HG02973 (cell line): ENCODE measurements around the gene KHNYN.

Source experiments
- ATAC-seq: cut with Tn5 transposase; IDR thresholded peaks from one replicate; pipeline ENCODE4 v1.9.1; 2021; ENCODE audit warnings: moderate library complexity; ENCODE audit not compliant: unreplicated experiment

KHNYN gene

DNA sequence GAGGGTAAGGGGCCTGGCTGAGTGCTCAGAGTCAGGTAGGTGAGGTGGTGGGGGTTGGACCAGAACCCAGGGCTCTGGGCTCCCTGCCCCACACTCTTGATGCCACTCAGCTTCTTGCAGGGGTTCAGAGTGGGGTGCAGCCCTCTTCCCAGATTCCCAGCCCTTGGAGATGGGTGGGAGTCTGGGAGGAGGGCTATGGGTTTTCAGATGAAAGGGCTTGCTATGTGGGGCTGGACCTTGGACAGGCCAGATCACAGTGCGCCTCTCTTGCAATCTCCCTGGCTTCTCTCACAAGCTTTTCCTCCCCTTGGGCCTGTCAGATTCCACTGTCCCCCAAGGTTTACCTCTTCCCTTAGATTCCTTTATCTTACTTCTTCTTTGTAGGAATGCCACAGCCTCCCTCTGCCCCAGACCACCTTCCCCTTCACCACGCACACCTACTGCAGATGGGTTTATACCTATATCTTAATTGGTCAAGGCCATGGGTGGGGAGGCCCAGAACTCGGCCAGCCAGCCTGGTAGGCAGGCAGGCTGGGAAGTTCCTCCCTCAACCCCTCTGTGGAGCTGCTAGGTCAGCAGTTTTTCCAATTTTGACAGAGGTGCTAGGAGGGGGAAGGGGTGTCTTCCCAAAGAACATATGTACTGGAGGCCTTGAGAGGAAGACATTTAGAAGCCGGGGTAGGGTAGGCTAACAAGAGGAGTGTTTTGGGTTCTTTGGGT is 29.6 kb upstream of the KHNYN start:
- ATAC-seq: no peak

DNA sequence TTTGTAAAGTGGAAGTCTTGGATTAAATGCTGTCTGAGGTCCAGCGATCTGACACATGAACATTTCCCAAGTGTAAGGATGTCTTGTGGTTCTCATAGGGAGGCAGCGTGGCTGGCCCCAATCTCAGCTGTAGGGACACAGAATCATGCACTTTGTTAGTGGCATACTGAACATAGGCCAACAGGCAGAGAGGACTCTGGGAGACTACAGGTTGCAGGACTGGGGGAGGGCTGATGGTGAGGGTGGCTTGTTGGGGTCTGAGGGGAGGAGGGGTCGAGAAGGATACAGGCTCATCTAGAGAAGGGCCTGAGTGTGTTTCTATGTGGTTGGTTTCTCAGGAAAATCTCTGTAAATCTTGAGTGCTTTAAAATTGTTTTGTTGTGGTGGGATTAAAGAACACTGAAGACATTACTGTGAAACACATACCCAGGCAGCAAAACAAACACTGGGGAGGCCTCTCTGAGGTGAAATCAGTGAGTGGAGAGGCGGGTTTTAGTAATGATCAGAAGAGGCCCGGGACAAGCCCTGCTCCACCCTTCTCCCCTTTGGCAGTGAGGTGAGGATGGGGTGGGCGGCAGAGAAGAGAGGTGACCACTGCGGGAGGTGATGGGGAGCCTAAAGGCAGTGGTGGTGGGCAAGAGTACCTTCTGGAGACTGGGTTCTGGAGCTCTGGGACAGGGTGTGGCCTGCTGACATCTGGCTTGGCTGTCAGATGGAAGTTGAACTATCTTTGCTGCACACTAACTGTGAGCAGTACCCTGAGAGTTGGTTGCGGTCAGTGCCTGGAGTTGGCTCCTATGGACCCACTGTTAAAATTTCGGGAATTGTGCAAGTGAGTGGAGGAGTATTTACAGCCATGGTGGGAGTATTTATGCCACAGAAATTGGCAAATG is 27.7 kb upstream of the KHNYN start:
- no peak for ATAC-seq

DNA sequence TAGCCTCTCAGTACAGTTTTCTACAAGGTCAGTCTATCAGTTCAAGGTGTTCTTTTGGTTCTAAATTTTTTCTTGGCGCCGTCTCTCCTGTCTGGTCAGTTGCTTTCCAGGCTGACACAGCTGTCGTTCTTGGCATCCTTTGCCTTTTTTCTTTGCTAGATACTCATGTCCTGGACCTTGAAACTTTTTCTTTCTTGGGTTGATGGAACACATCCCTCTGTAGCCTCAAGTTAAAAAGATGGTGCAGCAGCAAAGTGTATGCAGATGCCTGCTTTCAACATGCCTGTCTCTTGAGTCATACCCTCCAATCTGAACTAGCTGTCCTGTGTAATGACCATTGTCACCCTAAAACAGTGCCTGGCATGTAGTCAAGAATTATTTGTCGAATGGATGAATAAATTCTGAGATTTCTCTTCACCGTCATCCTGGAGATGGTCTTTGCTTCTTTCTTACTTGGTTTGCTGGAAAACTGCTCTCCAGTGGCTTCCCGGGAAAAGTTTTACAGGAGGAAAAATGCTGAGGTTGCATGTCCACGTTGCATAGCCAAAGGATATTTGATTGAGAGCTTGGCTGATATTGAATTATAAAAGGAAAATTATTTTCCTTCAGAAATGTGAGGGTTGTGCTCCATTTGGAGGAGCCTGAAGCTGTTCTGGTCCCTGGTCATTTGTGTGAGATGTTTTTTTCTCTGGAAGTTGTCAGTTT is 26.3 kb upstream of the KHNYN start:
- no peak for ATAC-seq

DNA sequence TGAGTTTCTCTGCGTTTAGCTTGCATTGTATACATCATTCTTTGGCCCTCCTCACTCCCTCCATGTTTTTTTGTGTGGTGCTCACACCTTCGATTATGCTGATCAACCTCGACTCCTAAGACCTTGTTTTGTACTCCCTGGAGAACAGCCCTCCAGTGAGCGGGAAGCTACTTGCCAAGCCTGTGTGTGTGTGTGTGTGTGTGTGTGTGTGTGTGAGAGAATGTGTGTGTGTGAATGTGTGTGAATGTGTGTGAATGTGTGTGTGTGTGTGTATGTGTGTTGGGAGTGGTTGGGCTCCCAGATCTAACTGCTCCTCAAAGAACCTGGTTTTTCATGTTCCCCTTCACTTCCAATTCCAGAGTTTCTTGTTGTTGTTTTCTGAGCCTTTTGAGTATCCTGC is 24.9 kb upstream of the KHNYN start:
- no peak for ATAC-seq

DNA sequence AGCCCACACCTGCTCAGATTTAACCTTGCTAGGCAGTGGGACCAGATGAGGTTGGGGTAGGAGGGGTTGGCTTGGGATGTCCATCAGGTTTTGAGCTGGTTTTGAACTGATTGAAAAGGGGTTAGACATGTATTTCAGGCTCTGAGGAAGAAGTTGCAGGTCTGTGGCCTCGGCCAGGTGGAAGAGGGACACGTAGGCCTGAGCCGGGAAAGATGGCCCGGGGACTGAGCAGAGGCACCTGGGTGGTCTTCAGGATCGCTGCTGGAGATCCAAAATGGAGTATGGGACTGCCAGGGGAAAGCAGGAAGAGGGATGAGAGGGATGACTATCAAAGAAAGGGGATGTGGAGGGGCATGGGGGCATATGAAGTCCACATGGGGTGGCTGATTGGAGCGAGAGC is 23.3 kb upstream of the KHNYN start:
- ATAC-seq: no peak

DNA sequence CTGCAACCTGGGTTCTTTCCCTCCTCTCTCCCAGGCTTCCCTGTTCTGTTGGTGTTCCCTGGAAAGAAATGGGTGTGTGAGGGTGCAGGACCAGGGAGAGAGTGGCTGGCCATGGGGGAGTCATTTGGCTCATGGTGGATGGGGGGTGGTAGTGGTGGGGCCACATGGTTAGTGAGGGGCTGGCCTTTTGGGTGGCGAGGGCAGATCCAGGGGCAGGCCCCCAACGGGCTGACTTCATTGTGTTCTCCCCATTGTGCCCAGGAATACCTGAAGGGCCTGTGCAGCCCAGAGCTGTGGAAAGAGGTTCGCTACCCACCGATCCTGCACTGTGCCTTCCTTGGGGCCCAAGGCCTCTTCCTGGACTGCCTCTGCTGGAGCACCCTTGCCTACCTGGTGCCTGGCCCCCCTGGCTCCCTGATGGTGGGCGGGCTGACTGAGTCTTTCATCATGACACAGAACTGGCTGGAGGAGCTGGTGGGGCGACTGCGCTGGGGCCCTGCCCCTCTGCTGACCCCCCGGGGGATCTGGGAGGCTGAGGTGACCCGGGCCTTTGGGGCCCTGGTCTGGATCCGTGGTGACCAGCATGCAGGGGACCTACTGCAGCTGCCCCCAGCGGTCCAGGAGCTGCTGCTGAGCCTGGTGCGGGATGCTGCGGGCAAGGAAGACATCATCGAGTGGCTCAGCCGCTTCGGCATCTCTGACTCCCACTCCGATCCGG is 22.0 kb upstream of the KHNYN start:
- ATAC-seq: no peak

DNA sequence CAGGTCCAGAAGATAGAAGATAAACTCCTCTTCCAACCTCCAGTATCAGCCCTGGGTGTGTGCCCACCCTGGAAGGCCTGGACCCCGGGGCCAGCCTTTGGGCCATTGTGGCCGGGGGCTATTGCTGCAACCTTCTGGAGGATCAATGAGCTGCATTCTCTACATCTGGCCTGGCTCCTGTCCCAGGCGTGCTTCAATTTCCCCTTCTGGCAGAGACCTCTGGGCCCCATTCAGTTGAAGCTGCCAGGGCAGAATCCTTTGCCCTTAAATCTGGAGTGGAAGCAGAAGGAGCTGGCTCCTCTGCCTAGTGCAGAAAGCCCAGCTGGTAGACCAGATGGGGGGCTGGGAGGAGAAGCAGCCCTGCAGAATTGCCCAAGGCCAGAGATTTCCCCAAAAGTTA is 21.0 kb upstream of the KHNYN start:
- no peak for ATAC-seq

DNA sequence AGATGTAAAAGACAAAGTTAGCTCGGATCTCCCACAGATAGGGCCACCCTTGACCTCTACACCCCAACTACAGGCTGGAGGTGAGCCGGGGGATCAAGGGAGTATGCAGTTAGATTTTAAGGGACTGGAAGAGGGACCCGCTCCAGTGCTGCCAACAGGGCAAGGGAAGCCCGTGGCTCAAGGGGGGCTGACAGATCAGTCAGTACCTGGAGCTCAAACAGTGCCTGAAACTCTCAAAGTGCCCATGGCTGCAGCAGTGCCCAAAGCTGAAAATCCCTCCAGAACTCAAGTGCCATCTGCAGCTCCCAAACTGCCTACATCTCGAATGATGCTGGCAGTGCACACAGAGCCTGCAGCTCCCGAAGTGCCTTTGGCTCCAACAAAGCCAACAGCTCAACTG is 20.6 kb upstream of the KHNYN start:
- ATAC-seq: no peak

DNA sequence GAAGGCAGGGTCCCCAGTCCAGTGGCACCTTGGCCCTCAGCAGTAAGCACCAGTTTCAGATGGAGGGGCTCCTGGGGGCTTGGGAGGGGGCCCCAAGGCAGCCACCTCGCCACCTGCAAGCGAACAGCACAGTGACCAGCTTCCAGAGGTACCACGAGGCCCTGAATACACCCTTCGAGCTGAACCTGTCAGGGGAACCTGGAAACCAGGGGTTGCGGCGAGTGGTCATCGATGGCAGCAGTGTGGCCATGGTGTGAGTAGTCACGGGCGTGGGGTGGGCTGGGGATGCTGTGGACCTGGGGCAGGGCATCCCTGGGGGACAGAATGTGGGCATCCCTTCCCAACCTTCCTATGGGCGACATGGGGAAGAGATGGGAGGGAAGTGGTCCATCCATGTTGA is 19.8 kb upstream of the KHNYN start:
- no peak for ATAC-seq

DNA sequence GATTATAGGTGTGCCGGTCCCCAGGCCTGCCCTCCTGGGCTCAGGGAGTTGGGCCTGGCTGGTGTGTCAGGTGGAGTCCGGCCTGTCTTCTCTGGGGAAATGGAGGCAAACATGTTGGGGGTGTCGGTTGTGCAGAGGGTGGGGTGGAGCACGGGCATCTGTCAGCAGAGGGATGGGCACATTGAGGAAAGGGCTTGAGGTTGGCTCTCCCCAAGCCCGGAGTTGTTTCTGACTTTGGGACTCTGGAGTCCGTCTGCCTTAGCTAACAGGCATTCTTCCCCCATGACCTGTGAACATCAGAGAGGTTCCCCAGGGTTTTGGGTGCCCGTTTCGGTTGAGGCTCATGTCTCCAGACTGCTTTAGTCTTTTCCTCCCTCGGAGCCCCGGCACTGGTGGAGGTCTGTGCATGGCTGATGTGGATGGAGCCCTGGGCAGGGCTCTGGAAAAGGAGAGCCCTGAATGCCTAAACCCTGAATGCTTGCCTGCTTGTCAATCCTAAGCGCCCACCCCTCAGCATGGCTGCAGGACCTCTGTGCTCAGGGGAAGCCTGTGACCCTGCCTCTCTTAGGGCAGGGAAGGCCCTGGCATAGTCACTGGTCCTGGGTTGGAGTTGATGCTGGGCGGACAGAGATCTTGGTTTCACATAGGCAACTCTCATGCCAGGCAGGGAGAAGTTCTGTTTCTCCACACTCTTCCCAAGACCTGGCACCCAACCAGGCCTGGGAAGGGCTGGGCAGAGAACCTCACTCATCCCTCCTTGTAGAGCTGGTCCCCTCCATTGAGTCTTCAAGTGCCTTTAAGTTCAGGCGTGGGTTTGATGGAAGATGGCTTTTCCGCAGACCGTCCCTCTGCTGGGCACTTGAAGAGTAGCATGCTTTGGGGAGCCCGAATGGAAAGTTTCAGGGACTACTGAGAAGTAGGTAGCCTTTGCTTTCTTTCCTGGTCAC is 18.0 kb upstream of the KHNYN start:
- ATAC-seq: no peak

DNA sequence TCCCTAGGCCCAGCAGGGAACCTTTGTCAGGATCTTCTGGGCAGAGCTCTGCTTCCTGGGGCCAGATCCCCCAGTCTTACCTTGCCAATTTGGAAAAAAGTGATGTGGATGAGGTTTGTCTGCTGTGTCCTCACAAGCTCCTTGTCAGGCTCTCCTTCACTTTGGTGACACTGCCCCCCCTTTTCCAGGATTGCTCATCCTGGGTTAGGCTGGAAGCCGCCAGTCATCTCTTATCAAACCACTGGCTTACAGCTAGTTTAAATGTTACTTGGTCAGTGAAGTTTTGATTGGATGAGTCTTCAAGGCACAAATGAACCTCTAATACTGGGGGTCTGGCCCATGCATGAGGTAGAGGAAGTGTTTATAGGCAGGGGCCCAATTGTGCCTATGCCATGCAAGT is 15.7 kb upstream of the KHNYN start:
- ATAC-seq: no peak

DNA sequence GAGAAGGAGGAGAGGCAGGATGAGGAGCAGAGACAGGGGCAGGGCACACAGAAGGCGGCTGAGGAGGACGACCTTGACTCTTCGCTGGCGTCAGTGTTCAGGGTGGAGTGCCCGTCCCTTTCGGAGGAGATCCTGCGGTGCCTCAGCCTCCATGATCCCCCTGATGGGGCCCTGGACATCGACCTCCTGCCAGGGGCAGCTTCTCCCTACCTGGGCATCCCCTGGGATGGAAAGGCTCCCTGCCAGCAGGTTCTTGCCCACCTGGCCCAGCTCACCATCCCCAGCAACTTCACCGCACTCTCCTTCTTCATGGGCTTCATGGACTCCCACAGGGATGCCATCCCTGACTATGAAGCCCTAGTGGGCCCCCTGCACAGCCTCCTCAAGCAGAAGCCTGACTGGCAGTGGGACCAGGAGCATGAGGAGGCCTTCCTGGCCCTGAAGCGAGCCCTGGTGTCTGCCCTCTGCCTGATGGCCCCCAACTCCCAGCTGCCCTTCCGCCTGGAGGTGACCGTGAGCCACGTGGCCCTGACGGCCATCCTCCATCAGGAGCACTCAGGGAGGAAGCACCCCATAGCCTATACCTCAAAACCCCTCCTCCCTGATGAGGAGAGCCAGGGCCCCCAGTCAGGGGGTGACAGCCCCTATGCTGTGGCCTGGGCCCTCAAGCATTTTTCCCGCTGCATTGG is 14.9 kb upstream of the KHNYN start:
- ATAC-seq: no peak

DNA sequence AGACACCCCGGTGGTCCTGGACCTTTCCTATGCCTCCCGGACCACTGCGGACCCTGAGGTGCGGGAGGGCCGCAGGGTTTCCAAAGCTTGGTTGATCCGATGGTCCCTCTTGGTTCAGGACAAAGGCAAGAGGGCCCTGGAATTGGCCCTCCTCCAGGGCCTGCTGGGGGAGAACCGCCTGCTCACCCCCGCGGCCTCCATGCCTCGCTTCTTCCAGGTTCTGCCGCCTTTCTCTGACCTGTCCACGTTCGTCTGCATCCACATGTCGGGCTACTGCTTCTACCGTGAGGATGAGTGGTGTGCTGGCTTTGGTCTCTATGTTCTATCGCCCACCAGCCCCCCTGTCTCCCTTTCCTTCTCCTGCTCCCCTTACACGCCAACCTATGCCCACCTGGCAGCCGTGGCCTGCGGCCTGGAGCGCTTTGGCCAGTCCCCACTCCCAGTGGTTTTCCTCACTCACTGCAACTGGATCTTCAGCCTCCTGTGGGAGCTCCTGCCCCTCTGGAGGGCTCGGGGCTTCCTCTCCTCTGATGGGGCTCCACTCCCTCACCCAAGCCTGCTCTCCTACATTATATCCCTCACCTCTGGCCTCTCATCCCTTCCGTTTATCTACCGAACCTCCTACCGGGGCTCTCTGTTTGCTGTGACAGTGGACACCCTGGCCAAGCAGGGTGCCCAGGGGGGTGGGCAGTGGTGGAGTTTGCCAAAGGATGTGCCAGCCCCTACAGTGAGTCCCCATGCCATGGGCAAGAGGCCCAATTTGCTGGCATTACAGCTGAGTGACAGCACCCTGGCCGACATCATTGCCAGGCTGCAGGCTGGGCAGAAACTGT is 14.1 kb upstream of the KHNYN start:
- no peak for ATAC-seq

DNA sequence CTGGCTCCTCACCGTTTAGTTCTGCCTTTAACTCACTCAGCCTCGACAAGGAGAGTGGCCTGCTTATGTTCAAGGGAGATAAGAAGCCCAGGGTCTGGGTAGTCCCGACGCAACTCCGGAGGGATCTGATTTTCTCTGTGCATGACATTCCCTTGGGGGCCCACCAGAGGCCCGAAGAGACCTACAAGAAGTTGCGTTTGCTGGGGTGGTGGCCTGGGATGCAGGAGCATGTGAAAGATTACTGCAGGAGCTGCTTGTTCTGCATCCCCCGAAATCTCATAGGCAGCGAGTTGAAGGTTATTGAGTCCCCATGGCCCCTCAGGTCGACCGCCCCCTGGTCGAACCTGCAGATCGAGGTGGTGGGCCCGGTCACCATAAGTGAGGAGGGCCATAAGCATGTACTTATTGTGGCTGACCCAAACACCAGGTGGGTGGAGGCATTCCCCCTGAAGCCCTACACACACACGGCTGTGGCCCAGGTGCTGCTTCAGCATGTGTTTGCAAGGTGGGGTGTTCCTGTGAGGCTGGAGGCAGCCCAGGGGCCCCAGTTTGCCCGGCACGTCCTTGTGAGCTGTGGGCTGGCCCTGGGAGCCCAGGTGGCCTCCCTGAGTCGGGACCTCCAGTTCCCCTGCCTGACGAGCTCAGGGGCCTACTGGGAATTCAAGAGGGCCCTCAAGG is 13.4 kb upstream of the KHNYN start:
- no peak for ATAC-seq

DNA sequence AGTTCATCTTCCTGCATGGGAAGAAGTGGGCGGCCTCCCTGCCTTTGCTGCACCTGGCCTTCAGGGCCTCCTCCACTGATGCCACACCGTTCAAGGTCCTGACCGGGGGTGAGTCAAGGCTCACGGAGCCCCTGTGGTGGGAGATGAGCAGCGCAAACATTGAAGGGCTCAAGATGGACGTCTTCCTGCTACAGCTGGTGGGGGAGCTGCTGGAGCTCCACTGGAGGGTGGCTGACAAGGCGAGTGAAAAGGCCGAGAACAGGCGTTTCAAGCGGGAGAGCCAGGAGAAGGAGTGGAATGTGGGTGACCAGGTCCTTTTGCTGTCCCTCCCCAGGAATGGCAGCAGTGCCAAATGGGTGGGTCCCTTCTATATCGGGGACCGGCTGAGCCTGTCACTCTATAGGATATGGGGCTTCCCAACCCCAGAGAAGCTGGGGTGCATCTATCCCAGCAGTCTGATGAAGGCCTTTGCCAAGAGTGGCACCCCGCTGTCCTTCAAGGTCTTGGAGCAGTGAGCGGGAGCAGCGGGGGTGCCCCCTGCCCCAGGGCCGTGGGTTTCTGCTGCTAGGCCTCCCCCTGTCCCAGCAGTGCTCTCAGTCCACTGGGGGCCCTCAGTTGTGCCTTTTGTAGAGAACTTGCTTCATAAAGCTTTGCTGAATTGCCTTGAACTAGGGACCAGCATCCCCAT is 12.7 kb upstream of the KHNYN start:
- no peak for ATAC-seq

DNA sequence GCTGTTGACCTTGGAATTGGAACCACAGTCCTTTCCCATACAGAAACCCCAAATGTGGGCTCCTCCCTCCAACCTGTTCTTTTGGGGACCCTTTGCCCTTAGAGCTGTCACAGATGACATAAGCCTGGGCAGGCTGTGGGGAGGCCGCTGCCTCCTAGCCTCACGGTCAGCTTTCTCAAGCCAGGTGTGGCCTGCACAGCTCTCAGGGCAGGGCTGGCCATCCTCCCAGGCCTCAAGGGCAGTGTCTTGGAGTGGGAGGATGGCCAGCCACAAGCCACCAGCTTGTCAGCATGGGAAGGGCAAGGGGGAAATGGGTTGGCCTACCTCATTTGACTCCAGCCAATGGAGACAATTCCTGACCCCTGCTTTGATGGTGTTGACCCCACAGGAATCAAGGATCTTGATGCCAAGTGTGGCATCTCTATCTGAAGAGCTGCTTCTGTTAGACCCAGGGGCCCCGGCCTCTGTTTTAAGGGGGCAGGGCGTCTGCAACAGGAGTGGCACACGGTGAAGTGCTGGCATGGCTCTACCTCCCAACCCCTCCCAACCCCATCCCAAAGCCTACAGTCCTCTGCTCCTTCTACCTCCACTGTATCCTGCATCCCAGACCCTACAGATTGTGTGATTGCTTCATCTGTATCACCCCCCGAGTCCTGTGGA is 11.8 kb upstream of the KHNYN start:
- ATAC-seq: no peak

DNA sequence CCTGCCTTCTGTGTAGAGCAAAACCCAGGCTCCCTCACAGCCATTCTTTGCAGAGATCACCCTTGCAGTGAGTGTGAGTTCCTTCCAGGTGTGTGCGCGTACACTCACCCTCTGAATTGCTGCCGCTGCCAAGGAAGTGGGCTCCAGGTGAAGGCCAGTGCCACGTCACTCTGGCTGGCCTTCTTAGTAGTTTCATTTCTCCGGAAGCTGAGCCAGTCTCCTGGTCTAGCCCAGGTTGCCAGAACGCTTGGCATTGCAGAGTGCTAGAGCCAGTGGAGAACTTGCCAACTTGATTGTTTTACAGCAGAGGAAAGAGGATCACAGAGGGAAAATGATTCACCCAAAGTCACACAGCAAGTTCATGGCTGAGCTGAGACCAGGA is 11.3 kb upstream of the KHNYN start:
- no peak for ATAC-seq
